ENCODE data around the gene ICA1.

DNA sequence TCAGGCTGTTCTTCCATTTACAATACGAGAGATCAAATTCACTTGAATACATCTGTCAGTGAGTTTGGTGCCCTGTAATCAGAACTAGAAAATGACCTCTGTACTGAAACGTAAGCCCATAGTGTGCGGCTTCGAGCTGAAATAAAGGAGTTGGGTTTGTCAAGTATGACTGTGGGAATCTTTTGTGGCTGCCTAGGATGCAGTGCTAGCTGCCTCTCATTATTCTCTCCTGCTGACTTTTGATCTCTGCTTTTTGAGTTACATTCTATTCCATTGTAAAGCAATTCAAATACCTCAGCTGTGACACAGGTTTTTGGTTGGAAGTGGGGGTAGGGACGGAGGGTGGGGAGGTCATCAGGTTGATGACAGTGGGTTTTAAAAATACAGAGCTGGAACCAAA is 40.4 kb downstream of the ICA1 start:
- TF ChIP-seq CTCF (conservative IDR thresholded peaks at IDR 0.05; ENCODE audit: low read depth, low read length): no peak
- TF ChIP-seq EZH2 (IDR thresholded peaks at IDR 0.05; ENCODE audit: borderline replicate concordance, low read depth, low read length, poor library complexity, severe bottlenecking): no peak

Measured in A673 (cell line).